DND-41 (cell line): Measurements from ENCODE around the gene C1QTNF6.

Source experiments
- CTCF ChIP-seq: IDR thresholded peaks from 2 replicates; pipeline ENCODE4 v1.5.1; 2012; ENCODE audit warnings: borderline replicate concordance, low read length, moderate library complexity, mild to moderate bottlenecking; ENCODE audit not compliant: poor library complexity, severe bottlenecking; ENCODE audit errors: extremely low read depth
- EZH2 ChIP-seq: IDR thresholded peaks from 3 replicates; pipeline ENCODE4 v1.6.1; 2012; ENCODE audit warnings: borderline replicate concordance, low read depth, mild to moderate bottlenecking, moderate library complexity, low read length, inconsistent platforms; ENCODE audit not compliant: severe bottlenecking

DNA sequence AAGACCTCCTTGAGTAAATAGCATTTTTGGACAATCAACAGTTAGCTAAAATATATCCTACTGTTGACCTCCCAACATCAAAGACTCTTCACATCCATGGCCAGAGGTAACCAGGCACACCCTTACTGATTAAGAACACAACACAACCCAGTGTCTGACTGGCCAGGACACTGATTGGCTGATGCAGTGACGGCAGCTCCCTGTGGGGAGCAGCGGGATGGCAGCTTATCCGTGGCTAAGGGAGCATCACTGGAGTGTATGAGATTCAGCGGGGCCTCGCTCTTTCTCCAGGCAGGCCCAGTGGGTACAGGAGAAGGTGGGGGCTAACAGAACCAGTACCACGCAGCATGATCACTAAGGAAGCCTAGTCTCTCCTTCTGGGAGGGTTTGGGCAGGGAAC is 28.0 kb downstream of the C1QTNF6 start:
- TF ChIP-seq CTCF (no peak), EZH2 (no peak)
